ENCODE results near the gene ASPN. TPM values are rescaled to one million over a fixed set of nuclear protein-coding genes. Genes with fewer than 3 reads are reported as not detected.
A peak's percentile ranks its signal among the peaks of the same experiment; 100 is the strongest.

Gene ASPN
- total and polyA plus RNA-seq, 2 experiments from 2014 or later, result 5.3 to 6.3 TPM

DNA sequence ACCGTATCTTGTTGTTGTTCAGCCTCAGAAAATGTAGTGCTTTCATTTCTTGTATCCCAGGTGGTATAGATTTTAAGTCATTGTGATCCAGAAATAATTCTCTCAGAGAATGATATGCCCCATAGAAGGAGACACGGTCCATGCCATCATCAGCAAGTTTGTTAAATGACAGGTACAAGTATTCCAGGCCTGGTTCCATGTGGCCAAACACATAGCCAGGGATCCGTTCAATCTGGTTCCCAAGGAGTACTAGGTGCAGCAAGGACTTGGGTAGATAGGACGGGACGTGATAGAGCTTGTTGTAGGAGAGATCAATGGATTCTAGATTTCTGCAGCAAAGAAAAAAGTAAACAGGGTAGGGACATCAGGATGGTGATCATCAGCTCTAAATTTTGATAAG lies 18.4 kb upstream of the ASPN start:
- DNase-seq, result no peak
- in situ Hi-C loops (cut with MboI), result no loop called here
- WGBS, 2 experiments (ENCODE audit: low coverage in 1 of 2, low lambda C conversion rate in 2 of 2, missing lambda C conversion rate in 2 of 2), result 93 to 94% methylated on average over 5 of the region's 5 CpGs
- H3K9ac ChIP-seq, result no peak overlapping the region
- peaks cover 41% of the 10 kb centered on the region for H3F3A ChIP-seq (ENCODE audit: insufficient read depth)
- no peaks in the 10 kb centered on the region for H3K27me3 ChIP-seq (replicated peaks; ENCODE audit: insufficient read depth)
- H3K9me3 ChIP-seq (ENCODE audit: low read depth), result no peaks in the 10 kb centered on the region
- H3K36me3 ChIP-seq (ENCODE audit: low read depth), result no peaks in the 10 kb centered on the region
- H2AFZ ChIP-seq, result no peak overlapping the region
- TF ChIP-seq EZH2phosphoT487 (IDR thresholded peaks at IDR 0.05; ENCODE audit: insufficient read depth, low read depth), result no peak
- TF ChIP-seq EZH2 (IDR thresholded peaks at IDR 0.05; ENCODE audit: insufficient read depth, poor library complexity, severe bottlenecking), result no peak
- H3K9me2 ChIP-seq (ENCODE audit: insufficient read depth), result no peaks in the 10 kb centered on the region
- no peak overlapping the region for H3K4me3 ChIP-seq
- H3K4me1 ChIP-seq (ENCODE audit: insufficient read depth), result peaks cover 57% of the 10 kb centered on the region
- H3K4me2 ChIP-seq (ENCODE audit: unreplicated experiment), result no peak overlapping the region
- no peak overlapping the region for H3K27ac ChIP-seq
- H4K20me1 ChIP-seq (ENCODE audit: insufficient read depth), result no peaks in the 10 kb centered on the region
- no peaks in the 10 kb centered on the region for H3K79me2 ChIP-seq (ENCODE audit: insufficient read depth)

DNA sequence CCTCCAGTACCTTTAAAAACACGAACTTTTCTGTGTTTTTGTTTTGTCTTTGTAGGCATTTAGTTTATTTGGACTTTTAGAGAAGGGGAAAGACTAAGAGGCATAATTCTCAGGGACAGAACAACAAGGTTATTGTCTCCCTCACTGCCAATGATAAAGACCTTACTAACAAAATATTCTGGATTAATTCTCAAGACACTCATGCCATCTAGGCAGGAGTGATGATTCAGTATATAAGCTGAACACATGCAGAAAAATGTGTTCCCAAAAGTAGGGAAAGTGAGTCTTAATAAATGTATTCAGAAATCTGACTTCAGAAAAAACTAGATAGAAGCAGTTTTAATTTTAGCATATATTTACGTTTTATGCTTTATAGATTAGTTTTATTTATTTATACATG lies 17.4 kb upstream of the ASPN start:
- Histone ChIP-seq H3K9ac (no peak overlapping the region), H2AFZ (0 out of 2 replicates have a peak overlapping the region, but pooled peaks have one; percentile 1), H4K20me1 (ENCODE audit: insufficient read depth) (no peaks in the 10 kb centered on the region), H3K27ac (peak overlapping the region; percentile 34), H3K79me2 (ENCODE audit: insufficient read depth) (no peaks in the 10 kb centered on the region), H3K9me2 (ENCODE audit: insufficient read depth) (no peaks in the 10 kb centered on the region), H3K4me3 (no peak overlapping the region), H3K27me3 (replicated peaks; ENCODE audit: insufficient read depth) (no peaks in the 10 kb centered on the region), H3K4me1 (ENCODE audit: insufficient read depth) (peaks cover 55% of the 10 kb centered on the region), H3K9me3 (ENCODE audit: low read depth) (no peaks in the 10 kb centered on the region), H3F3A (ENCODE audit: insufficient read depth) (peaks cover 31% of the 10 kb centered on the region), H3K4me2 (ENCODE audit: unreplicated experiment) (peak overlapping the region; percentile 13), H3K36me3 (ENCODE audit: low read depth) (no peaks in the 10 kb centered on the region)
- in situ Hi-C loops (cut with MboI), result no loop called here
- 73 to 82% methylated on average over 2 of the region's 2 CpGs for WGBS, 2 experiments (ENCODE audit: low coverage in 1 of 2, low lambda C conversion rate in 2 of 2, missing lambda C conversion rate in 2 of 2)
- DNase-seq, result peak; percentile 51
- TF ChIP-seq EZH2phosphoT487 (IDR thresholded peaks at IDR 0.05; ENCODE audit: insufficient read depth, low read depth), result no peak
- TF ChIP-seq EZH2 (IDR thresholded peaks at IDR 0.05; ENCODE audit: insufficient read depth, poor library complexity, severe bottlenecking), result no peak

DNA sequence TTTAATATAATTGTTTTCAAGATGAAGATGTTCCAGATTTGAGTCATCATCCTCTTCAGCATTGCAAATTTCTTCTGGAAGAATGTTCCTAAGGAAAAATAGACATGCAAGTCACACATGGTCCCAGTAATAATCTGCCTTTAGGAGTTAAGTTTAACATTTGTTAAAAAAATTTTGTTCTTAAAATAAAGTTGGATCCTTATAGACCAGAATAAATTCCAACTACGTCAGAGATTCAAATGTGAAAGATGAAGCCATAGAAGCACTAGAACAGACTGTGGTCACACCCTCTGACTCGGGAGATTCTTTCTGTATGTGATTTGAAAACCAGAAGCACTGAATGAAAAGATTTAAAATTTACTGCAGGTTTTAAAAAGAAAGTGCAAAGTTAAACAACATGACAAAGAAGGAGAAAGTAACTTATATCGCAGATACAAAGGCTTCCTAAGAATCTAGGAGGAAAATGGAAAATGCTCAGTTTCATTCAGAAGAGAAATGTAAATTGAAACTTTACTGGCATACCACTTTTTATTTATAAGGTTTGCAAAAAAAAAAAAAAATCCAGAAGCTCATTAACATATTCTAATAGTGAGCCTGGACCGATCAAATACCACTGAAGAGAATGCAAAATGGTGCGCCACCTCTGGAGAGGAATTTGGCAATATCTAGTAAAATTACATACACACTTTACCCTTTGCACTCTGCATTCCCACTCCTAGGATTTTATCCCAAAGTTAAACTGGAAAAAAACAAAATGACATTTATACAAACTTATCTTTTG lies 14.3 kb upstream of the ASPN start:
- no peaks in the 10 kb centered on the region for H3K9me2 ChIP-seq (ENCODE audit: insufficient read depth)
- H3K4me1 ChIP-seq (ENCODE audit: insufficient read depth), result peaks cover 39% of the 10 kb centered on the region
- no peaks in the 10 kb centered on the region for H3K9me3 ChIP-seq (ENCODE audit: low read depth)
- no peaks in the 10 kb centered on the region for H3K27me3 ChIP-seq (replicated peaks; ENCODE audit: insufficient read depth)
- peak; percentile 58 for DNase-seq
- TF ChIP-seq EZH2 (IDR thresholded peaks at IDR 0.05; ENCODE audit: insufficient read depth, poor library complexity, severe bottlenecking), result no peak
- TF ChIP-seq EZH2phosphoT487 (IDR thresholded peaks at IDR 0.05; ENCODE audit: insufficient read depth, low read depth), result no peak
- no peak overlapping the region for H3K4me3 ChIP-seq
- no peaks in the 10 kb centered on the region for H3K79me2 ChIP-seq (ENCODE audit: insufficient read depth)
- in situ Hi-C loops (cut with MboI), result no loop called here
- no peaks in the 10 kb centered on the region for H4K20me1 ChIP-seq (ENCODE audit: insufficient read depth)
- no peak overlapping the region for H3K9ac ChIP-seq
- H3F3A ChIP-seq (ENCODE audit: insufficient read depth), result peaks cover 19% of the 10 kb centered on the region; the same call in 1 of the 2 replicates
- no peaks in the 10 kb centered on the region for H3K36me3 ChIP-seq (ENCODE audit: low read depth)
- H3K27ac ChIP-seq, result peak overlapping the region; percentile 14; the same call in 1 of the 2 replicates
- H3K4me2 ChIP-seq (ENCODE audit: unreplicated experiment), result peak overlapping the region; percentile 34
- peak overlapping the region; percentile 0; the same call in 1 of the 2 replicates for H2AFZ ChIP-seq
- WGBS, 2 experiments (ENCODE audit: low coverage in 1 of 2, low lambda C conversion rate in 2 of 2, missing lambda C conversion rate in 2 of 2), result 47 to 56% methylated on average over 5 of the region's 5 CpGs

DNA sequence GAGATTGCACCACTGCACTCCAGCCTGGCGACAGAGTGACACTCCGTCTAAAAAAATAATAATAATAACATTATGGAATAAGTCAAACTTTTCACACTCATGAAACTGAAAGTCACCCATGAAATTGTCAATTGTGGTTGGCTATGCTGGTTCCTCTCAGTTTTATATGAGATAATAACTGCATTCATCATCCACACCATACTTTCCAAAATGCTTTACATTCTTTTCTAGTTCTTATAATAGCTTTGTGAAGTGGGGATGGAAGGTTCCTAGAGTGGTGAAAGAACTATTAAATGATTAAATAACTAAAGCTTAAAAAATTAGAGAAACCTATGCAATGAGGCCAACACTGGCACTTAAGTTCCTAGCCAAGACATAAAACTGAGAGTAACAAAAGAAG lies 12.6 kb upstream of the ASPN start:
- Histone ChIP-seq H3F3A (ENCODE audit: insufficient read depth) (peaks cover 18% of the 10 kb centered on the region; the same call in 1 of the 2 replicates), H3K9me3 (ENCODE audit: low read depth) (no peaks in the 10 kb centered on the region), H3K4me2 (ENCODE audit: unreplicated experiment) (no peak overlapping the region), H3K4me1 (ENCODE audit: insufficient read depth) (peaks cover 32% of the 10 kb centered on the region), H2AFZ (no peak overlapping the region), H3K27ac (no peak overlapping the region), H3K27me3 (replicated peaks; ENCODE audit: insufficient read depth) (no peaks in the 10 kb centered on the region), H3K9ac (no peak overlapping the region), H3K79me2 (ENCODE audit: insufficient read depth) (no peaks in the 10 kb centered on the region), H4K20me1 (ENCODE audit: insufficient read depth) (no peaks in the 10 kb centered on the region), H3K4me3 (no peak overlapping the region), H3K9me2 (ENCODE audit: insufficient read depth) (no peaks in the 10 kb centered on the region), H3K36me3 (ENCODE audit: low read depth) (no peaks in the 10 kb centered on the region)
- in situ Hi-C loops (cut with MboI), result no loop called here
- no peak for DNase-seq
- WGBS, 2 experiments (ENCODE audit: low coverage in 1 of 2, low lambda C conversion rate in 2 of 2, missing lambda C conversion rate in 2 of 2), result 96 to 98% methylated on average over 2 of the region's 2 CpGs
- no peak for TF ChIP-seq EZH2phosphoT487 (IDR thresholded peaks at IDR 0.05; ENCODE audit: insufficient read depth, low read depth)
- TF ChIP-seq EZH2 (IDR thresholded peaks at IDR 0.05; ENCODE audit: insufficient read depth, poor library complexity, severe bottlenecking), result no peak

Measured in GM23248 (cell line).